C4-2B (cell line): ENCODE results near the gene MXRA8.

Experiments
- ZFX ChIP-seq: fragments of 450-650 bp; IDR thresholded peaks from 2 replicates; pipeline ENCODE4 v1.6.1; 2017
- TF ChIP-seq, protein P1 (sequence below): fragments of 450-650 bp; conservative IDR thresholded peaks from 2 replicates; pipeline ENCODE4 v1.5.1; 2017; ENCODE audit warnings: mild to moderate bottlenecking

GRCh38 chr1:1306661-1307260, 51.6 kb downstream of the MXRA8 start:
- TF ChIP-seq, protein P1, sequence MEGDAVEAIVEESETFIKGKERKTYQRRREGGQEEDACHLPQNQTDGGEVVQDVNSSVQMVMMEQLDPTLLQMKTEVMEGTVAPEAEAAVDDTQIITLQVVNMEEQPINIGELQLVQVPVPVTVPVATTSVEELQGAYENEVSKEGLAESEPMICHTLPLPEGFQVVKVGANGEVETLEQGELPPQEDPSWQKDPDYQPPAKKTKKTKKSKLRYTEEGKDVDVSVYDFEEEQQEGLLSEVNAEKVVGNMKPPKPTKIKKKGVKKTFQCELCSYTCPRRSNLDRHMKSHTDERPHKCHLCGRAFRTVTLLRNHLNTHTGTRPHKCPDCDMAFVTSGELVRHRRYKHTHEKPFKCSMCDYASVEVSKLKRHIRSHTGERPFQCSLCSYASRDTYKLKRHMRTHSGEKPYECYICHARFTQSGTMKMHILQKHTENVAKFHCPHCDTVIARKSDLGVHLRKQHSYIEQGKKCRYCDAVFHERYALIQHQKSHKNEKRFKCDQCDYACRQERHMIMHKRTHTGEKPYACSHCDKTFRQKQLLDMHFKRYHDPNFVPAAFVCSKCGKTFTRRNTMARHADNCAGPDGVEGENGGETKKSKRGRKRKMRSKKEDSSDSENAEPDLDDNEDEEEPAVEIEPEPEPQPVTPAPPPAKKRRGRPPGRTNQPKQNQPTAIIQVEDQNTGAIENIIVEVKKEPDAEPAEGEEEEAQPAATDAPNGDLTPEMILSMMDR = no peak
- TF ChIP-seq ZFX = no peak
